Osteocyte (in vitro differentiated cells): ENCODE measurements around the gene QTRT2. TPM values are rescaled to one million over a fixed set of nuclear protein-coding genes. Genes with fewer than 3 reads are reported as not detected.

Source experiments
- DNase-seq: peaks from one replicate; pipeline ENCODE4 v3.0.0; 2021; ENCODE audit warnings: mixed read lengths; ENCODE audit not compliant: unreplicated experiment; ENCODE audit errors: extremely low spot score
- H3K27ac Mint-ChIP-seq: one replicate; pipeline ENCODE4 v1.8.0; 2021; ENCODE audit warnings: mild to moderate bottlenecking, mixed read lengths; ENCODE audit not compliant: unreplicated experiment
- H3K27me3 Mint-ChIP-seq: one replicate; pipeline ENCODE4 v1.8.0; 2021; ENCODE audit warnings: mixed read lengths; ENCODE audit not compliant: unreplicated experiment
- H3K36me3 Mint-ChIP-seq: one replicate; pipeline ENCODE4 v1.8.0; 2021; ENCODE audit warnings: mixed read lengths; ENCODE audit not compliant: unreplicated experiment
- H3K4me1 Mint-ChIP-seq: one replicate; pipeline ENCODE4 v1.8.0; 2021; ENCODE audit warnings: mixed read lengths; ENCODE audit not compliant: unreplicated experiment
- H3K4me3 Mint-ChIP-seq: one replicate; pipeline ENCODE4 v1.8.0; 2021; ENCODE audit warnings: mild to moderate bottlenecking, moderate library complexity, mixed read lengths; ENCODE audit not compliant: unreplicated experiment
- H3K9me3 Mint-ChIP-seq: one replicate; pipeline ENCODE4 v1.8.0; 2021; ENCODE audit warnings: mixed read lengths; ENCODE audit not compliant: unreplicated experiment
- total RNA-seq: library from RNA; stranded (reverse); gene quantifications from 2 replicates; pipeline ENCODE4 v1.2.1, GENCODE V29; 2021
- TF ChIP-seq, protein P1 (sequence below): fragments of 200-600 bp; sonication (generic); IDR thresholded peaks from 2 replicates; pipeline ENCODE4 v1.5.0; 2021; ENCODE audit warnings: antibody characterized with exemption, mild to moderate bottlenecking, moderate library complexity

Gene QTRT2
- total RNA-seq, 1 donor from 2014 or later = 15.4 TPM

DNA sequence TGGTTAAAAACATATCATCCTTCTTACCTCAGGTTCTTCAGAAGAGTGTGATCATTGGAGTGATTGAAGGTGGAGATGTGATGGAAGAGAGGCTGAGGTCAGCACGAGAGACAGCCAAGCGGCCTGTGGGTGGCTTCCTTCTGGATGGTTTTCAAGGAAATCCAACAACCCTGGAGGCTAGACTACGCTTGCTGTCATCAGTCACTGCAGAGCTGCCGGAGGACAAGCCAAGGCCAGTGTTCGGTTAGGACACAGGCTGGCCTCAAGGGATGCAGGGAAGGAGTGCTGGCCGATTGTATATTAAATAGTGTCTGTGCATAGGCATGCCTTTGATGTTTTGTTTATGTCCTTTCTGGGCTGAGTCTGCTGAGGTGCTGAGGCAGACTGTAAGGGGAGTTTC is 20.2 kb downstream of the QTRT2 start:
- no peak overlapping the region for H3K27ac Mint-ChIP-seq
- peaks cover 4% of the 10 kb centered on the region for H3K4me1 Mint-ChIP-seq

DNA sequence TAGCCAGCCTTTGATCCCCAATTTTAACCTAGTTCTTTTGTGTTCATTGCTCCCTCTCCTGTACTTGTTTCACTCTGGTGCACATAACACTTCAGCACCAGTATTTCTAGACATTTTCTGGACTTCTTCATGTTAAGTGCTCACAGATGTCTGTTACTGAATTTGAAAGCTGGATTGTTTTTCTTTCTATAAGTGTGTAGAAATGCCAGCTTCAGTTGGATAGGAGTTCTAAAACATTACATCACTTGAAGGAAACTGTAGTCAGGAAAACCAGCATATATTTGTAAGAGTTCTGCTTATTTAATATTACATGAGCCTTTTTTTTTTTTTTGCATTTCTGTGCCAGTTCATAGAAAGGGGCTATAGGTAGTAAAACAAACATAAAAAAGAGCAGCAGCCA is 21.6 kb downstream of the QTRT2 start:
- TF ChIP-seq, protein P1, sequence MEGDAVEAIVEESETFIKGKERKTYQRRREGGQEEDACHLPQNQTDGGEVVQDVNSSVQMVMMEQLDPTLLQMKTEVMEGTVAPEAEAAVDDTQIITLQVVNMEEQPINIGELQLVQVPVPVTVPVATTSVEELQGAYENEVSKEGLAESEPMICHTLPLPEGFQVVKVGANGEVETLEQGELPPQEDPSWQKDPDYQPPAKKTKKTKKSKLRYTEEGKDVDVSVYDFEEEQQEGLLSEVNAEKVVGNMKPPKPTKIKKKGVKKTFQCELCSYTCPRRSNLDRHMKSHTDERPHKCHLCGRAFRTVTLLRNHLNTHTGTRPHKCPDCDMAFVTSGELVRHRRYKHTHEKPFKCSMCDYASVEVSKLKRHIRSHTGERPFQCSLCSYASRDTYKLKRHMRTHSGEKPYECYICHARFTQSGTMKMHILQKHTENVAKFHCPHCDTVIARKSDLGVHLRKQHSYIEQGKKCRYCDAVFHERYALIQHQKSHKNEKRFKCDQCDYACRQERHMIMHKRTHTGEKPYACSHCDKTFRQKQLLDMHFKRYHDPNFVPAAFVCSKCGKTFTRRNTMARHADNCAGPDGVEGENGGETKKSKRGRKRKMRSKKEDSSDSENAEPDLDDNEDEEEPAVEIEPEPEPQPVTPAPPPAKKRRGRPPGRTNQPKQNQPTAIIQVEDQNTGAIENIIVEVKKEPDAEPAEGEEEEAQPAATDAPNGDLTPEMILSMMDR = no peak
- Mint-ChIP-seq H3K4me1 (peaks cover 3% of the 10 kb centered on the region), H3K27ac (no peak overlapping the region), H3K27me3 (no peaks in the 10 kb centered on the region), H3K36me3 (peaks cover 45% of the 10 kb centered on the region), H3K9me3 (no peaks in the 10 kb centered on the region), H3K4me3 (no peak overlapping the region)
- no peak for DNase-seq

More for the DNA sequence above, 20.2 kb downstream of the QTRT2 start:
- no peaks in the 10 kb centered on the region for H3K27me3 Mint-ChIP-seq
- H3K36me3 Mint-ChIP-seq = peaks cover 46% of the 10 kb centered on the region
- DNase-seq = no peak
- TF ChIP-seq, protein P1 = no peak
- H3K4me3 Mint-ChIP-seq = no peak overlapping the region
- H3K9me3 Mint-ChIP-seq = no peaks in the 10 kb centered on the region

DNA sequence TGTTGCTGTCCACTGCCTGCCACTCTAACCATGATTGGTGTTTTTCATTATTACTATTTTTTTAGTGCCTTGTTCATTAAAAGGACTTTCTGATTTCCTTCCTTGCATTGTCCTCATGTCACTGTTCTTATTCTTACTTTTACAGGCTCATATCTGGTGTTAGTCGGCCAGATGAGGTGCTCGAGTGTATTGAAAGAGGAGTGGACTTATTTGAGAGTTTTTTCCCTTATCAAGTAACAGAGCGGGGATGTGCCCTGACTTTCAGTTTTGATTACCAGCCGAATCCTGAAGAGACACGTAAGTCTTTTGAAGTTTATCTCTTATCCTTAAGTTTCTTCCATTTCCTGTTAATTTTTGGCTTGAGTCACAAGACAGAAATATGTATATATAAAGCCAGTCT is 23.2 kb downstream of the QTRT2 start:
- H3K9me3 Mint-ChIP-seq = no peaks in the 10 kb centered on the region
- H3K4me3 Mint-ChIP-seq = no peak overlapping the region
- H3K4me1 Mint-ChIP-seq = peaks cover 3% of the 10 kb centered on the region
- H3K36me3 Mint-ChIP-seq = peaks cover 38% of the 10 kb centered on the region
- no peaks in the 10 kb centered on the region for H3K27me3 Mint-ChIP-seq
- TF ChIP-seq, protein P1 = no peak
- DNase-seq = no peak
- H3K27ac Mint-ChIP-seq = no peak overlapping the region

DNA sequence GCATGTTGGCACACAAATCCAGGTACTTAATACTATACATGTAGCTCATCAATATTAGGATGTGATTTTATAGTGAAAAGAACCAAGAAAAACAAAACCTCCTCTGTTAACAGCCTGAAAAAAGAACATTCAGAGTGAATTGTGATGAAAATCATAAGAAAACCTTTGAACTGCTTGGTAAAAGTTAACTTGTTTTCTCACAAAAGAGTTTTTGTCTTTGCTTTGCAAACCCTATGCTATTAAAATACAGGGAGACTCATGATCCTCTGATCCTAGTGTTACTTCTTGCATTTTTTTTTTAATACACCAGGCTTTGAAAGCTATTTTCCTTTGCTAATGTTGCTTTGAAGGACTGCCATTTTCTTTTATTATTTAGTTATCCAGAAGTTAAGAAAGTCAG is 23.7 kb downstream of the QTRT2 start:
- Mint-ChIP-seq H3K4me1 (peaks cover 3% of the 10 kb centered on the region), H3K27ac (no peak overlapping the region), H3K36me3 (peaks cover 38% of the 10 kb centered on the region), H3K4me3 (no peak overlapping the region), H3K27me3 (no peaks in the 10 kb centered on the region), H3K9me3 (no peaks in the 10 kb centered on the region)
- TF ChIP-seq, protein P1 = no peak
- DNase-seq = no peak

DNA sequence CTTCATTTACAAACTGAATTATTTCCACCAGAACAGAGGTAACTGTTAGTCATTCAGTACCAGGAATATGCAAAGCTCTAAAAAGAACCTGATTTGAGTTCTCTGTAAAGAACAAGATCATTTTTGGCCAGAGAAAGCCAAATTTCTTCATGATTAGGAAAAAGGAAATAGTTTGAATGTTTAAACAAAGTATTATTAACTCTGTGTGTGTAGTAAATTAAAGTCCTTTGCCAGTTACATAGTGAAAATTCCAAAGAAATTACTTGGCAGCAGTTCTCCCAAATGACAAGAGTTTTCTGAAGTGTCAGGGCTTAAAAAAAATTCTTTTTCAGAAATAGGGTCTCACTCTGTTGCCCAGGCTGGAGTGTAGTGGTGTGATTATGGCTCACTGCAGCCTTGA is 24.5 kb downstream of the QTRT2 start:
- no peaks in the 10 kb centered on the region for H3K27me3 Mint-ChIP-seq
- peaks cover 3% of the 10 kb centered on the region for H3K4me1 Mint-ChIP-seq
- H3K36me3 Mint-ChIP-seq = peaks cover 42% of the 10 kb centered on the region
- H3K4me3 Mint-ChIP-seq = no peak overlapping the region
- no peaks in the 10 kb centered on the region for H3K9me3 Mint-ChIP-seq
- TF ChIP-seq, protein P1 = no peak
- no peak overlapping the region for H3K27ac Mint-ChIP-seq
- DNase-seq = no peak
